ENCODE measurements around the gene CTNNA1. TPM values are rescaled to one million over a fixed set of nuclear protein-coding genes. Genes with fewer than 3 reads are reported as not detected.

The CTNNA1 gene
- total RNA-seq, 4 donors from 2014 or later: 140 to 752 (median 389) TPM

DNA sequence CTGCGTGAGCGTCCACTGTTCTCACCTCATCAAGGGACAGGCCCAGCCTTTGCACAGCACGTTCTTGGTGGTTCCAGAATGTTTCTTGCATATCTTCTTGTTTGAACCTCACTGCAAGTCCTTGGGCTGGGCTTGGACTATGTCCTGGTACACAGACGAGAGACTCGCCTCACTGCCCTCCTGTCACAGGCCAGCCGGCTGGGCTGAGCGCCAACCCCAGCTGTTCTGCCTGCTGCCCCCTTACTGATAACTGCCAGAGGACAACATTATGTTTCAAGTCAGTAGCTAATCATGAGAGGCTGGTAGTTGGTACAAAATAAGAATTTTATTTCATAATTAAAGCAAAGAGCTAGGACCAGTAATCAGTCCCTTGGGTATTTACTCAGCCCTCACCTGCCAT is 174.8 kb downstream of the CTNNA1 start:
- Histone ChIP-seq H3K4me3 (no peak overlapping the region), H3K36me3 (no peaks in the 10 kb centered on the region), H3K4me1 (no peaks in the 10 kb centered on the region), H3K9me3 (no peaks in the 10 kb centered on the region), H3K27me3 (no peaks in the 10 kb centered on the region), H3K27ac (no peak overlapping the region)
- TF ChIP-seq, protein P1, sequence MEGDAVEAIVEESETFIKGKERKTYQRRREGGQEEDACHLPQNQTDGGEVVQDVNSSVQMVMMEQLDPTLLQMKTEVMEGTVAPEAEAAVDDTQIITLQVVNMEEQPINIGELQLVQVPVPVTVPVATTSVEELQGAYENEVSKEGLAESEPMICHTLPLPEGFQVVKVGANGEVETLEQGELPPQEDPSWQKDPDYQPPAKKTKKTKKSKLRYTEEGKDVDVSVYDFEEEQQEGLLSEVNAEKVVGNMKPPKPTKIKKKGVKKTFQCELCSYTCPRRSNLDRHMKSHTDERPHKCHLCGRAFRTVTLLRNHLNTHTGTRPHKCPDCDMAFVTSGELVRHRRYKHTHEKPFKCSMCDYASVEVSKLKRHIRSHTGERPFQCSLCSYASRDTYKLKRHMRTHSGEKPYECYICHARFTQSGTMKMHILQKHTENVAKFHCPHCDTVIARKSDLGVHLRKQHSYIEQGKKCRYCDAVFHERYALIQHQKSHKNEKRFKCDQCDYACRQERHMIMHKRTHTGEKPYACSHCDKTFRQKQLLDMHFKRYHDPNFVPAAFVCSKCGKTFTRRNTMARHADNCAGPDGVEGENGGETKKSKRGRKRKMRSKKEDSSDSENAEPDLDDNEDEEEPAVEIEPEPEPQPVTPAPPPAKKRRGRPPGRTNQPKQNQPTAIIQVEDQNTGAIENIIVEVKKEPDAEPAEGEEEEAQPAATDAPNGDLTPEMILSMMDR (IDR thresholded peaks at IDR 0.05): no peak
- no peak for TF ChIP-seq POLR2A (IDR thresholded peaks at IDR 0.05)
- DNase-seq: no peak
- intact Hi-C loops (cut with DNase I; ENCODE audit: low total_unique reads): no loop called here

DNA sequence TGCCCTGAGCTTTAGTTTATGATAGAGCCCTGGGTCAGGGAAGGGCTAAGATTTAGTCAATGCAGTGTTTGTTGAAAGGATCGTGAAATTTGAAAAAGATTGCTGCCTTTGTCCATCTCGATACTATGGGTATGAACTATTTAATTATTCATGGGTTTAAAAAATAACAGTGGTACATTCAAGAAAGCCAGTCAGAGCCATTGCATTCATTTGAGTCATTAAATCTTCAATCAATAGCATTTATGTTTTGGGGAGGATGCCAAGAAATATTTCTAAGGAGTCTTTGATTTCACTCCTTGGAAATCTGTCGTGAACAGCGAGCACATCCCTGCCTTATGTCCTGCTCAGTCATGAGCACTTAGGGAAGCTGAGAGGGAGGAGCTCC is 176.3 kb downstream of the CTNNA1 start:
- Histone ChIP-seq H3K36me3 (no peaks in the 10 kb centered on the region), H3K27me3 (no peaks in the 10 kb centered on the region), H3K27ac (no peak overlapping the region), H3K4me1 (no peaks in the 10 kb centered on the region), H3K4me3 (no peak overlapping the region), H3K9me3 (no peaks in the 10 kb centered on the region)
- intact Hi-C loops (cut with DNase I; ENCODE audit: low total_unique reads): no loop called here
- DNase-seq: no peak
- no peak for TF ChIP-seq POLR2A (IDR thresholded peaks at IDR 0.05)
- TF ChIP-seq, protein P1 (IDR thresholded peaks at IDR 0.05): no peak

DNA sequence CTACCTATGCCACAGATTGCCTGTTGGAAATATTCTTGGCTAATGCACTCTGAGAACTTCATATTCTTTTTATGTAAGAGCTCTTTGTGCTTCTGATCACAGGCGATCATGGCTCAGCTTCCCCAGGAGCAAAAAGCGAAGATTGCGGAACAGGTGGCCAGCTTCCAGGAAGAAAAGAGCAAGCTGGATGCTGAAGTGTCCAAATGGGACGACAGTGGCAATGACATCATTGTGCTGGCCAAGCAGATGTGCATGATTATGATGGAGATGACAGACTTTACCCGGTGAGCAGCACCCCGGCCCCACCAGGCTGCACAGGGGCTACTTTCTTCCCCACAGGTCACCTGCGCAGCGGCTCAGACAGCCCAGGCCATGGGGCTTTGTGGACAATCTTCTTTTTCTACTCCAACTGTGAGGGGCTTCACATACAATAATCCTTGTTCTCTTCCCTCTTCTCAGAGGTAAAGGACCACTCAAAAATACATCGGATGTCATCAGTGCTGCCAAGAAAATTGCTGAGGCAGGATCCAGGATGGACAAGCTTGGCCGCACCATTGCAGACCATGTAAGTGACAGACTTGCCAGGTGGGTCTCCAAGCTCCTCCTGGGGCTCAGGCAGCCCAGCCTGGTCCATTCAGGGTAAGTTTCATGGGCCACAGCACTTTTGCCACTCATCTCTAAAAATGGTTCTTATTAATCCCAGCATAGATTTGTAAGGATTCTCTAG is 177.3 kb downstream of the CTNNA1 start:
- no peaks in the 10 kb centered on the region for H3K4me1 ChIP-seq
- no peaks in the 10 kb centered on the region for H3K36me3 ChIP-seq
- intact Hi-C loops (cut with DNase I; ENCODE audit: low total_unique reads): no loop called here

DNA sequence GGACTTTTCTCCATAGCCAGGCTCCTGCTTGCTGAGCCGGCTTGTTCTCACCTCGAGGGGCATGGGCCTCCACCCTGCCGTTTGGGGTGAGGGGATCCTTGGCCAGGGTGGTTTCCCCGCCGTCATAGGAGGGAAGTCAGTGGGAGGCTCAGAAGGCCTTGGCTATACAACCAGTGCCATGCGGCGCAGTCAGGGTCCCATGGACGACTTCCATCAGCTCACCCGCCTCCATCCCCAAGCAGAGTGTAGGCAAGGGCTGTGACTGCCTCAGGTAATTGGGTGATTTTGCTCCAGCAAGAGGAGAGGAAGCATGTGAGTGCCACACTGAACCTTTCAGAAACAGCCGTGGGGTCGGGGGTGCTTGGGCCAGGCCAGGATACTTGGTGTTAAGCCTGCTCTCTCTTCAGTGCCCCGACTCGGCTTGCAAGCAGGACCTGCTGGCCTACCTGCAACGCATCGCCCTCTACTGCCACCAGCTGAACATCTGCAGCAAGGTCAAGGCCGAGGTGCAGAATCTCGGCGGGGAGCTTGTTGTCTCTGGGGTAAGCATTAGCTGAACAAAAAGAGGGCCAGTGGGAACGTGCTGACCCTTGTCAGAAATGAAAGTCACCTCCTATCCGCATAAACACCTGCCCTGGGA is 179.1 kb downstream of the CTNNA1 start:
- no peaks in the 10 kb centered on the region for H3K4me1 ChIP-seq
- no peak for DNase-seq
- intact Hi-C loops (cut with DNase I; ENCODE audit: low total_unique reads): no loop called here
- H3K27me3 ChIP-seq: no peaks in the 10 kb centered on the region
- H3K4me3 ChIP-seq: no peak overlapping the region
- TF ChIP-seq POLR2A (IDR thresholded peaks at IDR 0.05): no peak
- TF ChIP-seq, protein P1 (IDR thresholded peaks at IDR 0.05): no peak
- H3K27ac ChIP-seq: no peak overlapping the region
- H3K9me3 ChIP-seq: no peaks in the 10 kb centered on the region
- no peaks in the 10 kb centered on the region for H3K36me3 ChIP-seq

More for the DNA sequence above, 177.3 kb downstream of the CTNNA1 start:
- no peaks in the 10 kb centered on the region for H3K27me3 ChIP-seq
- no peak overlapping the region for H3K4me3 ChIP-seq
- H3K27ac ChIP-seq: no peak overlapping the region
- DNase-seq: no peak
- H3K9me3 ChIP-seq: no peaks in the 10 kb centered on the region
- TF ChIP-seq POLR2A (IDR thresholded peaks at IDR 0.05): no peak
- TF ChIP-seq, protein P1 (IDR thresholded peaks at IDR 0.05): no peak

DNA sequence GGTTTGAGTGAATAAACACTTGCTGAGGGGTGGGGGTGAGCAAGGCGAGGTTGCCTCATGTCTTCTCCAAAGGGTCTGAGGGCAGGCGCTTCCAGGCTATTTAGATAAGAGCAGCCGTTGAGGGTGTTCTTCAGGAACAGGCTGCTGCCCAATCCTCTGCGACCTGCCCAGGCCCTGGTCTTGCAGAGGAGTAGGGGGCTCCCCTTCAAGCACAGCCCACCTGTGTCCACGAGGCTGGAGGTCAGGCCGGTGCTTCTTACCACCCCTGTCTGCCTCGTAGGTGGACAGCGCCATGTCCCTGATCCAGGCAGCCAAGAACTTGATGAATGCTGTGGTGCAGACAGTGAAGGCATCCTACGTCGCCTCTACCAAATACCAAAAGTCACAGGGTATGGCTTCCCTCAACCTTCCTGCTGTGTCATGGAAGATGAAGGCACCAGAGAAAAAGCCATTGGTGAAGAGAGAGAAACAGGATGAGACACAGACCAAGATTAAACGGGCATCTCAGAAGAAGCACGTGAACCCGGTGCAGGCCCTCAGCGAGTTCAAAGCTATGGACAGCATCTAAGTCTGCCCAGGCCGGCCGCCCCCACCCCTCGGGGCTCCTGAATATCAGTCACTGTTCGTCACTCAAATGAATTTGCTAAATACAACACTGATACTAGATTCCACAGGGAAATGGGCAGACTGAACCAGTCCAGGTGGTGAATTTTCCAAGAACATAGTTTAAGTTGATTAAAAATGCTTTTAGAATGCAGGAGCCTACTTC is 180.5 kb downstream of the CTNNA1 start:
- no peak for DNase-seq
- Histone ChIP-seq H3K27me3 (no peaks in the 10 kb centered on the region), H3K27ac (no peak overlapping the region), H3K4me3 (no peak overlapping the region), H3K4me1 (no peaks in the 10 kb centered on the region), H3K9me3 (no peaks in the 10 kb centered on the region), H3K36me3 (no peaks in the 10 kb centered on the region)
- TF ChIP-seq, protein P1 (IDR thresholded peaks at IDR 0.05): no peak
- no peak for TF ChIP-seq POLR2A (IDR thresholded peaks at IDR 0.05)
- intact Hi-C loops (cut with DNase I; ENCODE audit: low total_unique reads): no loop called here
